ENCODE measurements around the gene CAMLG. TPM values are rescaled to one million over a fixed set of nuclear protein-coding genes. Genes with fewer than 3 reads are reported as not detected.

The CAMLG gene
- polyA plus RNA-seq, 1 of the 3 experiments (the other 2 are of a cell fraction): 16.9 TPM

DNA sequence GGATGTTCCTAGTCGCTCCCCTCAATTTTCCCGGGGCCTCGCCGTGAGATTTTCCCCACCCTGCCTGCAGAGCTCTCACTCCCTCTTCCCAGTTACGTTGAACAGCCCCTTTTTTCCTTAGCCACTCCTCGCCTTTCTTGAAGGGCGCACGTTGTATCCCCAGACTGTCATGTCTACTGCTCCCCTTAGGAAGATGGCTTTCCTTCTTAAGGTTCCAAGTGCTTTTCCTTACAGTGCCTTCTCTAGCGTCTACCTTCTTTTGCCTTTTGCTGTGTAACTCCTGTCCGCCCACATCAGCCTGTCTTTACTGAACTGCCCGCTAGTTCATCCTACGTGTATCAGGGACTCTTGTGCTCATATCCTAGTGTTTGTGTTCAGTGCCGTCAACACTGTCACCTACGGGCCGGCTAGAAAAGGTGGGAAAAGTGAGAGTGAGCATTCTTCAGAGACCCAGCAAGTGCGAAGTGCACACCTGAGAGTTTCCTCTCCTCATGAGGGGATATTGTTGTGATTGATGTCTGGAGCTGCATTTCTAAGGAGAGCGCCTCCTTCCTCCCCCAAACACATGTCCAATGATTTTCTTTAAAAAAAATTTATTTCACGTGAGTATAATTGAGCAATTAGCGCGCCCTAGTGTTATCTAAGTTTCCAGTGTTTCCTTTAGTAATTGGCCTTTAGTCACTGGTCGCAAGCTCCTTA is 764 bp downstream of the CAMLG start:
- peak overlapping the region; percentile 84 for H2AFZ ChIP-seq (ENCODE audit: low read depth)
- WGBS (ENCODE audit: low lambda C conversion rate): 5% methylated on average over 21 of the region's 21 CpGs

DNA sequence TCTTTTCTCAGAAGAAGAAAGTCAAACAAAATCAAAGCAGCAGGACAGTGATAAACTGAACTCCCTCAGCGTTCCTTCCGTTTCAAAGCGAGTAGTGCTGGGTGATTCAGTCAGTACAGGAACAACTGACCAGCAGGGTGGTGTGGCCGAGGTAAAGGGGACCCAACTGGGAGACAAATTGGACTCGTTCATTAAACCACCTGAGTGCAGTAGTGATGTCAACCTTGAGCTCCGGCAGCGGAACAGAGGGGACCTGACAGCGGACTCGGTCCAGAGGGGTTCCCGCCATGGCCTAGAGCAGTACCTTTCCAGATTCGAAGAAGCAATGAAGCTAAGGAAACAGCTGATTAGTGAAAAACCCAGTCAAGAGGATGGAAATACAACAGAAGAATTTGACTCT is 2.7 kb downstream of the CAMLG start:
- 91% methylated on average over 11 of the region's 11 CpGs for WGBS (ENCODE audit: low lambda C conversion rate)

More for the DNA sequence above, 764 bp downstream of the CAMLG start:
- Histone ChIP-seq H3K9me2 (no peaks in the 10 kb centered on the region), H3K9me3 (no peaks in the 10 kb centered on the region), H3K27ac (ENCODE audit: low read depth in 2 of 2, low read length in 1 of 2) (peak overlapping the region; percentile 65 to 90), H3F3A (replicated peaks; ENCODE audit: insufficient read depth) (peaks cover 8% of the 10 kb centered on the region), H3K4me3 (ENCODE audit: low read depth in 2 of 2, low read length in 1 of 2) (peak overlapping the region; percentile 76 to 84), H3K9ac (peak overlapping the region; percentile 79), H3K79me2 (ENCODE audit: insufficient read depth) (peaks cover 57% of the 10 kb centered on the region), H3K4me1 (ENCODE audit: control insufficient read depth in 1 of 2, insufficient read depth in 2 of 2, low read depth in 1 of 2, low read length in 1 of 2) (peaks cover 0 to 12% of the 10 kb centered on the region in 2 experiments; a peak in 2 of 4 replicates), H3K4me2 (peak overlapping the region; percentile 78), H3K27me3 (ENCODE audit: insufficient read depth) (no peaks in the 10 kb centered on the region), H4K20me1 (ENCODE audit: insufficient read depth) (0 out of 2 replicates have a peak, but pooled peaks cover 3% of the 10 kb centered on the region), H3K36me3 (replicated peaks in 1 of 2; ENCODE audit: control insufficient read depth in 1 of 2, insufficient read depth in 2 of 2, low read length in 1 of 2) (peaks cover 6 to 26% of the 10 kb centered on the region in 2 experiments)
- TF ChIP-seq MXI1 (IDR thresholded peaks at IDR 0.05; ENCODE audit: low read depth, low read length): peak; percentile 39; the same call in 1 of the 2 replicates
- TF ChIP-seq, protein P1, sequence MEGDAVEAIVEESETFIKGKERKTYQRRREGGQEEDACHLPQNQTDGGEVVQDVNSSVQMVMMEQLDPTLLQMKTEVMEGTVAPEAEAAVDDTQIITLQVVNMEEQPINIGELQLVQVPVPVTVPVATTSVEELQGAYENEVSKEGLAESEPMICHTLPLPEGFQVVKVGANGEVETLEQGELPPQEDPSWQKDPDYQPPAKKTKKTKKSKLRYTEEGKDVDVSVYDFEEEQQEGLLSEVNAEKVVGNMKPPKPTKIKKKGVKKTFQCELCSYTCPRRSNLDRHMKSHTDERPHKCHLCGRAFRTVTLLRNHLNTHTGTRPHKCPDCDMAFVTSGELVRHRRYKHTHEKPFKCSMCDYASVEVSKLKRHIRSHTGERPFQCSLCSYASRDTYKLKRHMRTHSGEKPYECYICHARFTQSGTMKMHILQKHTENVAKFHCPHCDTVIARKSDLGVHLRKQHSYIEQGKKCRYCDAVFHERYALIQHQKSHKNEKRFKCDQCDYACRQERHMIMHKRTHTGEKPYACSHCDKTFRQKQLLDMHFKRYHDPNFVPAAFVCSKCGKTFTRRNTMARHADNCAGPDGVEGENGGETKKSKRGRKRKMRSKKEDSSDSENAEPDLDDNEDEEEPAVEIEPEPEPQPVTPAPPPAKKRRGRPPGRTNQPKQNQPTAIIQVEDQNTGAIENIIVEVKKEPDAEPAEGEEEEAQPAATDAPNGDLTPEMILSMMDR (IDR thresholded peaks at IDR 0.05): peak; percentile 34
- TF ChIP-seq, protein P2, sequence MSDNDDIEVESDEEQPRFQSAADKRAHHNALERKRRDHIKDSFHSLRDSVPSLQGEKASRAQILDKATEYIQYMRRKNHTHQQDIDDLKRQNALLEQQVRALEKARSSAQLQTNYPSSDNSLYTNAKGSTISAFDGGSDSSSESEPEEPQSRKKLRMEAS (IDR thresholded peaks at IDR 0.05; ENCODE audit: low read depth): no peak
- no peak for TF ChIP-seq EZH2phosphoT487 (IDR thresholded peaks at IDR 0.05; ENCODE audit: borderline replicate concordance, low read depth)
- peak; percentile 48 for DNase-seq
- CTCF ChIA-PET: interaction anchor here (0.7 to 3.5 kb wide), 11 partner anchors 12 to 592 kb away, joined by 3 to 16 read pairs (median 6); partner anchors contain the start of genes C5orf24, DDX46 and PCBD2
- POLR2A ChIA-PET: interaction anchor here (0.7 to 2.1 kb wide), 6 partner anchors 19 to 1847 kb away, joined by 3 to 11 read pairs (median 6); partner anchors contain the start of genes DDX46, HSPA4, PCBD2 and TXNDC15

More for the DNA sequence above, 2.7 kb downstream of the CAMLG start:
- Histone ChIP-seq H3K9me3 (no peaks in the 10 kb centered on the region), H2AFZ (ENCODE audit: low read depth) (no peak overlapping the region), H4K20me1 (ENCODE audit: insufficient read depth) (0 out of 2 replicates have a peak, but pooled peaks cover 3% of the 10 kb centered on the region), H3K9ac (no peak overlapping the region), H3K9me2 (no peaks in the 10 kb centered on the region), H3K4me2 (no peak overlapping the region), H3F3A (replicated peaks; ENCODE audit: insufficient read depth) (peaks cover 11% of the 10 kb centered on the region), H3K27ac (ENCODE audit: low read depth in 2 of 2, low read length in 1 of 2) (no peak overlapping the region), H3K36me3 (replicated peaks in 1 of 2; ENCODE audit: control insufficient read depth in 1 of 2, insufficient read depth in 2 of 2, low read length in 1 of 2) (peaks cover 6 to 31% of the 10 kb centered on the region in 2 experiments), H3K4me1 (ENCODE audit: control insufficient read depth in 1 of 2, insufficient read depth in 2 of 2, low read depth in 1 of 2, low read length in 1 of 2) (peaks cover 0 to 12% of the 10 kb centered on the region in 2 experiments; a peak in 2 of 4 replicates), H3K27me3 (ENCODE audit: insufficient read depth) (no peaks in the 10 kb centered on the region), H3K79me2 (ENCODE audit: insufficient read depth) (peaks cover 68% of the 10 kb centered on the region), H3K4me3 (ENCODE audit: low read depth in 2 of 2, low read length in 1 of 2) (no peak overlapping the region)
- no peak for DNase-seq
- ChIA-PET POLR2A (interaction anchor here (2.1 kb wide), 1 partner anchor 17 kb away, joined by 8 read pairs; the partner anchor contains the start of gene DDX46), CTCF (interaction anchor here (0.8 to 3.5 kb wide), 4 partner anchors 17 to 330 kb away, joined by 3 to 16 read pairs (median 8); partner anchors contain the start of genes DDX46 and PCBD2)
- no peak for TF ChIP-seq MEF2A (IDR thresholded peaks at IDR 0.05; ENCODE audit: borderline replicate concordance, low read depth)
- no peak for TF ChIP-seq SIN3A (IDR thresholded peaks at IDR 0.05; ENCODE audit: borderline replicate concordance, low read depth, low read length)
- TF ChIP-seq TCF12 (IDR thresholded peaks at IDR 0.05): no peak
- TF ChIP-seq GATA2 (CRISPR knock-in tag; IDR thresholded peaks at IDR 0.05): no peak
- TF ChIP-seq ELF1 (IDR thresholded peaks at IDR 0.05): no peak
- TF ChIP-seq, protein P3, sequence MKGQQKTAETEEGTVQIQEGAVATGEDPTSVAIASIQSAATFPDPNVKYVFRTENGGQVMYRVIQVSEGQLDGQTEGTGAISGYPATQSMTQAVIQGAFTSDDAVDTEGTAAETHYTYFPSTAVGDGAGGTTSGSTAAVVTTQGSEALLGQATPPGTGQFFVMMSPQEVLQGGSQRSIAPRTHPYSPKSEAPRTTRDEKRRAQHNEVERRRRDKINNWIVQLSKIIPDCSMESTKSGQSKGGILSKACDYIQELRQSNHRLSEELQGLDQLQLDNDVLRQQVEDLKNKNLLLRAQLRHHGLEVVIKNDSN (IDR thresholded peaks at IDR 0.05; ENCODE audit: borderline replicate concordance, low read depth): no peak
- no peak for TF ChIP-seq FOSL2 (IDR thresholded peaks at IDR 0.05; ENCODE audit: borderline replicate concordance, low read depth)
- no peak for TF ChIP-seq NFIC (IDR thresholded peaks at IDR 0.05; ENCODE audit: borderline replicate concordance)
- no peak for TF ChIP-seq TEAD4 (IDR thresholded peaks at IDR 0.05; ENCODE audit: borderline replicate concordance, insufficient read depth)
- TF ChIP-seq, protein P4, sequence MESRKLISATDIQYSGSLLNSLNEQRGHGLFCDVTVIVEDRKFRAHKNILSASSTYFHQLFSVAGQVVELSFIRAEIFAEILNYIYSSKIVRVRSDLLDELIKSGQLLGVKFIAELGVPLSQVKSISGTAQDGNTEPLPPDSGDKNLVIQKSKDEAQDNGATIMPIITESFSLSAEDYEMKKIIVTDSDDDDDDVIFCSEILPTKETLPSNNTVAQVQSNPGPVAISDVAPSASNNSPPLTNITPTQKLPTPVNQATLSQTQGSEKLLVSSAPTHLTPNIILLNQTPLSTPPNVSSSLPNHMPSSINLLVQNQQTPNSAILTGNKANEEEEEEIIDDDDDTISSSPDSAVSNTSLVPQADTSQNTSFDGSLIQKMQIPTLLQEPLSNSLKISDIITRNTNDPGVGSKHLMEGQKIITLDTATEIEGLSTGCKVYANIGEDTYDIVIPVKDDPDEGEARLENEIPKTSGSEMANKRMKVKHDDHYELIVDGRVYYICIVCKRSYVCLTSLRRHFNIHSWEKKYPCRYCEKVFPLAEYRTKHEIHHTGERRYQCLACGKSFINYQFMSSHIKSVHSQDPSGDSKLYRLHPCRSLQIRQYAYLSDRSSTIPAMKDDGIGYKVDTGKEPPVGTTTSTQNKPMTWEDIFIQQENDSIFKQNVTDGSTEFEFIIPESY (IDR thresholded peaks at IDR 0.05; ENCODE audit: borderline replicate concordance, low read depth): no peak
- TF ChIP-seq, protein P5, sequence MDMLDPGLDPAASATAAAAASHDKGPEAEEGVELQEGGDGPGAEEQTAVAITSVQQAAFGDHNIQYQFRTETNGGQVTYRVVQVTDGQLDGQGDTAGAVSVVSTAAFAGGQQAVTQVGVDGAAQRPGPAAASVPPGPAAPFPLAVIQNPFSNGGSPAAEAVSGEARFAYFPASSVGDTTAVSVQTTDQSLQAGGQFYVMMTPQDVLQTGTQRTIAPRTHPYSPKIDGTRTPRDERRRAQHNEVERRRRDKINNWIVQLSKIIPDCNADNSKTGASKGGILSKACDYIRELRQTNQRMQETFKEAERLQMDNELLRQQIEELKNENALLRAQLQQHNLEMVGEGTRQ (IDR thresholded peaks at IDR 0.05; ENCODE audit: borderline replicate concordance, low read depth, low read length): no peak
- TF ChIP-seq SMC3 (IDR thresholded peaks at IDR 0.05; ENCODE audit: low read depth, low read length): no peak
- TF ChIP-seq TAF1 (IDR thresholded peaks at IDR 0.05; ENCODE audit: borderline replicate concordance, low read depth, low read length): no peak
